PFSK-1 (cell line): Measurements from ENCODE around the gene AANAT.

Experiments
- POLR2AphosphoS5 ChIP-seq: IDR thresholded peaks from 2 replicates; pipeline ENCODE4 v1.6.1; 2012; ENCODE audit warnings: low read depth, mild to moderate bottlenecking, control low read depth, low read length, moderate library complexity
- TAF1 ChIP-seq: IDR thresholded peaks from 2 replicates; pipeline ENCODE4 v1.6.1; 2012; ENCODE audit warnings: low read length, control low read depth, borderline replicate concordance; ENCODE audit not compliant: insufficient read depth

- TF ChIP-seq POLR2AphosphoS5 (no peak), TAF1 (no peak)
These were observed 31.7 kb upstream of the AANAT start for GRCh38 chr17:76435751-76436150.
